DOHH2 (cell line): Measurements from ENCODE around the gene MEX3D.

ENCODE experiments used
- H3F3A ChIP-seq: fragments of 200-600 bp; sonication (generic), shearing (Covaris generic); 2 replicates; pipeline ENCODE4 v1.6.0; 2016; ENCODE audit warnings: antibody characterized with exemption, mild to moderate bottlenecking; ENCODE audit not compliant: control insufficient read depth, insufficient read depth
- H3K27ac ChIP-seq: fragments of 200-600 bp; sonication (generic); 2 replicates; pipeline ENCODE4 v1.5.1; 2014; ENCODE audit warnings: low read depth, mild to moderate bottlenecking, low read length, moderate library complexity
- H3K27me3 ChIP-seq: fragments of 200-600 bp; sonication (generic); 2 replicates; pipeline ENCODE4 v1.6.1; 2014; ENCODE audit warnings: mild to moderate bottlenecking, low read length, mixed read lengths; ENCODE audit not compliant: control insufficient read depth
- H3K36me3 ChIP-seq: fragments of 200-600 bp; sonication (generic); 2 replicates; pipeline ENCODE4 v1.6.1; 2014; ENCODE audit warnings: mild to moderate bottlenecking, low read length, moderate library complexity, mixed read lengths; ENCODE audit not compliant: control insufficient read depth
- H3K4me1 ChIP-seq: fragments of 200-600 bp; sonication (generic); 2 replicates; pipeline ENCODE4 v1.6.1; 2014; ENCODE audit warnings: mild to moderate bottlenecking, low read length, mixed read lengths; ENCODE audit not compliant: control insufficient read depth
- H3K4me2 ChIP-seq: fragments of 200-600 bp; sonication (generic); 2 replicates; pipeline ENCODE4 v1.6.0; 2014; ENCODE audit warnings: mild to moderate bottlenecking, low read length, moderate library complexity
- H3K4me3 ChIP-seq: fragments of 200-600 bp; sonication (generic); 2 replicates; pipeline ENCODE4 v1.5.1; 2014; ENCODE audit warnings: mild to moderate bottlenecking, low read length, mixed read lengths
- H3K79me2 ChIP-seq: fragments of 200-600 bp; sonication (generic); 2 replicates; pipeline ENCODE4 v1.6.1; 2014; ENCODE audit warnings: mild to moderate bottlenecking, low read length, mixed read lengths; ENCODE audit not compliant: control insufficient read depth
- H3K9me2 ChIP-seq: fragments of 200-600 bp; sonication (generic); replicated peaks from 2 replicates; pipeline ENCODE4 v1.6.1; 2014; ENCODE audit warnings: mild to moderate bottlenecking, low read length, mixed read lengths; ENCODE audit not compliant: control insufficient read depth
- H3K9me3 ChIP-seq: fragments of 200-600 bp; sonication (generic); 2 replicates; pipeline ENCODE4 v1.6.1; 2014; ENCODE audit warnings: antibody characterized with exemption, low read length, mixed read lengths; ENCODE audit not compliant: control insufficient read depth, insufficient read depth
- H4K20me1 ChIP-seq: fragments of 200-600 bp; sonication (generic); 2 replicates; pipeline ENCODE4 v1.6.0; 2014; ENCODE audit warnings: low read depth, mild to moderate bottlenecking, antibody characterized with exemption, low read length, moderate library complexity; ENCODE audit not compliant: control insufficient read depth, insufficient read depth
- CTCF ChIP-seq: fragments of 200-600 bp; sonication (generic); IDR thresholded peaks from one replicate; pipeline ENCODE4 v1.5.1; 2014; ENCODE audit warnings: antibody characterized with exemption, mild to moderate bottlenecking, low read depth, low read length; ENCODE audit not compliant: poor library complexity, severe bottlenecking
- EZH2phosphoT487 ChIP-seq: fragments of 200-600 bp; sonication (generic); IDR thresholded peaks from 2 replicates; pipeline ENCODE4 v1.6.1; 2017; ENCODE audit warnings: borderline replicate concordance, mild to moderate bottlenecking, antibody characterized with exemption, low read length, moderate library complexity, mixed read lengths

The MEX3D gene

DNA sequence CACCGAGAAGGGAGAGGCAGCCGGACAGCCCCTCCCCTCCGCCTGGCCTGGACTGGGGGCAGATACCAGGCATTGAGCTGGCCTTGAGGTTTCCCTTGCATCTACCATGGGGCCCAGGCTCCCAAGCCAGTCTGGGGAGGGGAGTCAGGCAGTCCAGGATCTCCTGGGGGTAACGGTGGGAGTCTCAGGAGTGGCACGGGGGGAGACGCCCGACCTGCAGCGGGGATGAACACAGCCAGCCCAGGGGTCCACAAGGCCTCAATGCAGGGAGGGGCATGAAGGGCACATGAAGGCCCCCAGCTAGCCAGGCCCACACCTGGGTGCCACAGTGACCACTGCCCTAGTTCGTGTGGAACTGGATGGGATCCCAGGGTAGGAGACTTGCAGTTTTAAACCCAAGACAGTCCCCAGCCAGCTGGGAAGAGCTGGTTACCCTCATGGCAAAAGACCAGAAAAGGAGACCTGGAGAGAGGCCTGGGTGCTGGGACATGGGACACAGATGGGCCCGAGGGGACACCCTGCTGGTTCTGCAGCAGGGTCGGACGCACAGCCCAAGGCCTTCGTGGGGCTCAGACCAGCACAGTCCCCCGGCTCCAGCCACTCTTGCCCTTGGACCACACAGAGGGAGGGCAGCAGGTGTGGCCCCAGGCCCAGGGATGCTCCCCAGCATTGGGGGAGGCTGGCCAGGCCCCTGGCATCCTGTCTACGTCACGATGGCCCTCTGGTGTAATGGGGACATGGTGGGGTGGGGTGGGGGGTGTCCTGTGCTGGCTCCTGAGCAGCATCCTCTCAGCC, 41.8 kb upstream of the MEX3D start:
- Histone ChIP-seq H3K79me2 (peaks cover 5% of the 10 kb centered on the region), H3K4me3 (no peak overlapping the region), H3K4me1 (peaks cover 93% of the 10 kb centered on the region), H3F3A (peaks cover 49% of the 10 kb centered on the region), H3K4me2 (peak overlapping the region; percentile 35), H4K20me1 (no peaks in the 10 kb centered on the region), H3K9me3 (no peaks in the 10 kb centered on the region), H3K9me2 (no peaks in the 10 kb centered on the region), H3K27ac (peak overlapping the region; percentile 88), H3K36me3 (peaks cover 65% of the 10 kb centered on the region), H3K27me3 (no peaks in the 10 kb centered on the region)
- no peak for TF ChIP-seq CTCF
- TF ChIP-seq EZH2phosphoT487: no peak

GRCh38 chr19:1609103-1609396, 40.9 kb upstream of the MEX3D start:
- Histone ChIP-seq H3K27ac (peak overlapping the region; percentile 88), H3K36me3 (peaks cover 60% of the 10 kb centered on the region), H3K79me2 (peaks cover 12% of the 10 kb centered on the region), H3K4me2 (peak overlapping the region; percentile 99), H3K4me3 (0 out of 2 replicates have a peak overlapping the region, but pooled peaks have one; percentile 29), H3K4me1 (peaks cover 89% of the 10 kb centered on the region), H3K9me3 (no peaks in the 10 kb centered on the region), H4K20me1 (no peaks in the 10 kb centered on the region), H3F3A (peaks cover 49% of the 10 kb centered on the region), H3K9me2 (no peaks in the 10 kb centered on the region), H3K27me3 (no peaks in the 10 kb centered on the region)
- TF ChIP-seq CTCF: no peak
- TF ChIP-seq EZH2phosphoT487: no peak

- H3K4me3 ChIP-seq: peak overlapping the region; percentile 29
- H3K79me2 ChIP-seq: peaks cover 17% of the 10 kb centered on the region
- no peaks in the 10 kb centered on the region for H3K9me2 ChIP-seq
- TF ChIP-seq CTCF (peak; percentile 4), EZH2phosphoT487 (no peak)
- H3K4me1 ChIP-seq: peaks cover 89% of the 10 kb centered on the region
- no peaks in the 10 kb centered on the region for H3K27me3 ChIP-seq
- peaks cover 49% of the 10 kb centered on the region for H3F3A ChIP-seq
- H4K20me1 ChIP-seq: no peaks in the 10 kb centered on the region
- peaks cover 55% of the 10 kb centered on the region for H3K36me3 ChIP-seq
- H3K27ac ChIP-seq: peak overlapping the region; percentile 88
- no peaks in the 10 kb centered on the region for H3K9me3 ChIP-seq
- H3K4me2 ChIP-seq: peak overlapping the region; percentile 99
Measured at GRCh38 chr19:1608359-1609102, 40.4 kb upstream of the MEX3D start.
